Measurements from ENCODE around the gene SGMS2.

DNA sequence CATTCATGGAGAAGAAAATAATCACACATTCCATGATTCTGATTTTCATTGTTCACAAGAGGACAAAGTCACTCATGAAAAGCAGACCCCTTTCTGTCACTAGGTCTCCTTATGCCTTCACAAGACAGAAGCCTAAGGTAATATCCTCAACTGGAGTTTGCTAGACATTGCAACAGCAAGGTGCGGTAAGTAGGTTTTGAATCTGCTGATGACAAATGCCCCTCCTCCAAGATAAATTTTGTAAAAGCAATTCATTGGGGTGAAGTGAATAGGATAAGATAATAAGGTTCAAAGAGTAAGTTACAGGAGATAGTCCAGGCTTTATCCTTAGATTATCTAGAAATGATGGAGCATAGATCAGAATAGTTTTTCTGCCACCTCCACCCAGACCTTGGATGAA lies 90.5 kb downstream of the SGMS2 start:
- TF ChIP-seq CTCF (IDR thresholded peaks at IDR 0.05 in 4 of 5, conservative IDR thresholded peaks at IDR 0.05 in 1 of 5), result no peak
- no peak for TF ChIP-seq POLR2A (IDR thresholded peaks at IDR 0.05)

Data from gastrocnemius medialis (tissue), 4 donors.